HCT116 (cell line): ENCODE measurements around the gene ALB. TPM values are rescaled to one million over a fixed set of nuclear protein-coding genes. Genes with fewer than 3 reads are reported as not detected.

ENCODE experiments used
- ATAC-seq: fragments of 200-7000 bp; cut with Tn5 transposase; 2 replicates; pipeline ENCODE4 v1.9.1; 2020; ENCODE audit warnings: mild to moderate bottlenecking, moderate library complexity
- BruUV-seq: library from RNA; stranded (reverse); fragments of 400-500 nt; replicated peaks from 2 replicates; lab custom pipeline; 2021; lab: Mats Ljungman, UMichigan
- CTCF ChIA-PET: fragments of 300-600 bp; sonication (Branson Sonifier 250); formaldehyde crosslinking; loops from one replicate; lab custom pipeline; 2021; ENCODE audit warnings: antibody characterized with exemption; lab: Charles Lee
- POLR2A ChIA-PET: fragments of 300-600, 350-600 bp; sonication (Branson Sonifier 250); formaldehyde crosslinking; loops from one replicate; lab custom pipeline; 2021; ENCODE audit warnings: antibody characterized with exemption; lab: Charles Lee
- RAD21 ChIA-PET, 2 experiments: fragments of 300-600 bp; sonication (Branson Sonifier 250); formaldehyde crosslinking; loops; one replicate each; lab custom pipeline; 2023; ENCODE audit warnings: low total read pairs in 2 of 2; ENCODE audit not compliant: uncharacterized antibody in 2 of 2, unreplicated experiment in 2 of 2, low non-redundant PET in 1 of 2; lab: Charles Lee
- DNase-seq: peaks from one replicate; pipeline ENCODE4 v3.0.0-alpha.2; 2010; ENCODE audit warnings: low read depth, low spot score
- H2AFZ ChIP-seq: fragments of 200-600 bp; shearing (Covaris generic), sonication (generic); 2 replicates; pipeline ENCODE4 v1.6.1; 2017; ENCODE audit warnings: low read depth, mixed run types, mixed read lengths, antibody characterized with exemption, low read length; ENCODE audit not compliant: poor library complexity, severe bottlenecking
- H3K27ac ChIP-seq: 2 replicates; pipeline ENCODE4 v1.5.1; 2012; ENCODE audit warnings: low read depth, low read length
- H3K27me3 ChIP-seq: fragments of 200-600 bp; sonication (generic); 2 replicates; pipeline ENCODE4 v1.6.1; 2016; ENCODE audit warnings: mixed run types, low read length, mixed read lengths; ENCODE audit not compliant: insufficient read depth
- H3K36me3 ChIP-seq, 2 experiments: fragments of 200-500 bp in 1 of 2; fragments of 200-600 bp in 1 of 2; sonication (Bioruptor generic) in 1 of 2; sonication (generic) in 1 of 2; 2 replicates each; pipeline versions ENCODE4 v1.5.1 to v1.6.1; 2014 to 2016; ENCODE audit warnings: low read length in 2 of 2, inconsistent platforms in 1 of 2, mixed read lengths in 1 of 2, mixed run types in 1 of 2; ENCODE audit not compliant: insufficient read depth in 2 of 2, control insufficient read depth in 1 of 2
- H3K4me1 ChIP-seq, 2 experiments: fragments of 200-600 bp in 1 of 2; sonication (generic) in 1 of 2; 2 replicates each; pipeline versions ENCODE4 v1.5.1 to v1.6.1; 2012 to 2017; ENCODE audit warnings: low read length in 2 of 2, inconsistent platforms in 1 of 2, mild to moderate bottlenecking in 1 of 2, mixed read lengths in 1 of 2, mixed run types in 1 of 2, moderate library complexity in 1 of 2; ENCODE audit not compliant: insufficient read depth in 2 of 2, control insufficient read depth in 1 of 2
- H3K4me2 ChIP-seq: fragments of 200-600 bp; sonication (generic); 2 replicates; pipeline ENCODE4 v1.6.1; 2017; ENCODE audit warnings: mixed run types, low read length, mixed read lengths
- H3K4me3 ChIP-seq, 2 experiments: fragments of 200-600 bp in 1 of 2; sonication (generic) in 1 of 2; replicated peaks in 1 of 2; 2 replicates each; pipeline ENCODE4 v1.5.1; 2011 to 2016; ENCODE audit warnings: low read length in 2 of 2, control low read depth in 1 of 2, low read depth in 1 of 2, mild to moderate bottlenecking in 1 of 2, mixed read lengths in 1 of 2, mixed run types in 1 of 2
- H3K79me2 ChIP-seq: fragments of 200-600 bp; sonication (generic); 2 replicates; pipeline ENCODE4 v1.6.1; 2017; ENCODE audit warnings: mild to moderate bottlenecking, mixed run types, low read length, moderate library complexity, mixed read lengths; ENCODE audit not compliant: insufficient read depth
- H3K9ac ChIP-seq: fragments of 200-600 bp; sonication (generic); 2 replicates; pipeline ENCODE4 v1.6.1; 2016; ENCODE audit warnings: low read length, mixed read lengths
- H3K9me2 ChIP-seq: fragments of 200-600 bp; sonication (generic), shearing (Covaris generic); 2 replicates; pipeline ENCODE4 v1.6.1; 2017; ENCODE audit warnings: mixed run types, mild to moderate bottlenecking, moderate library complexity; ENCODE audit not compliant: insufficient read depth
- H3K9me3 ChIP-seq, 2 experiments: fragments of 200-500 bp in 1 of 2; fragments of 200-600 bp in 1 of 2; sonication (Bioruptor generic) in 1 of 2; sonication (generic) in 1 of 2; 2 replicates each; pipeline ENCODE4 v1.6.1; 2014 to 2017; ENCODE audit warnings: low read length in 2 of 2, mixed read lengths in 2 of 2, inconsistent platforms in 1 of 2, low read depth in 1 of 2, mild to moderate bottlenecking in 1 of 2, mixed run types in 1 of 2, moderate library complexity in 1 of 2; ENCODE audit not compliant: control insufficient read depth in 1 of 2, insufficient read depth in 1 of 2
- H4K20me1 ChIP-seq: fragments of 200-600 bp; sonication (generic), shearing (Covaris generic); 2 replicates; pipeline ENCODE4 v1.6.1; 2017; ENCODE audit warnings: mixed run types, mild to moderate bottlenecking, moderate library complexity; ENCODE audit not compliant: insufficient read depth
- ATF3 ChIP-seq: IDR thresholded peaks from 2 replicates; pipeline ENCODE4 v1.6.1; 2012
- CBX3 ChIP-seq: IDR thresholded peaks from 2 replicates; pipeline ENCODE4 v1.6.1; 2012; ENCODE audit warnings: low read depth
- CTCF ChIP-seq, 3 experiments: fragments of 200-600 bp in 1 of 3; sonication (generic) in 1 of 3; IDR thresholded peaks in 2 of 3; conservative IDR thresholded peaks in 1 of 3; 2 replicates each; pipeline ENCODE4 v1.5.1; 2012 to 2017; ENCODE audit warnings: low read depth in 2 of 3, low read length in 2 of 3, antibody characterized with exemption in 1 of 3, borderline replicate concordance in 1 of 3, control low read depth in 1 of 3, mild to moderate bottlenecking in 1 of 3, mixed read lengths in 1 of 3, mixed run types in 1 of 3, moderate library complexity in 1 of 3; ENCODE audit not compliant: insufficient read depth in 1 of 3
- ELF1 ChIP-seq: IDR thresholded peaks from 2 replicates; pipeline ENCODE4 v1.6.1; 2012; ENCODE audit warnings: low read depth, borderline replicate concordance
- FOSL1 ChIP-seq: IDR thresholded peaks from 2 replicates; pipeline ENCODE4 v1.6.1; 2012; ENCODE audit warnings: low read depth
- POLR2A ChIP-seq: IDR thresholded peaks from 2 replicates; pipeline ENCODE4 v1.7.0; 2011; ENCODE audit warnings: borderline replicate concordance; ENCODE audit not compliant: insufficient read depth, insufficient read length; ENCODE audit errors: extremely low read depth
- POLR2AphosphoS5 ChIP-seq: IDR thresholded peaks from 2 replicates; pipeline ENCODE4 v1.6.1; 2011; ENCODE audit warnings: mild to moderate bottlenecking, low read depth, low read length, moderate library complexity
- SIN3A ChIP-seq: IDR thresholded peaks from 2 replicates; pipeline ENCODE4 v1.6.1; 2012; ENCODE audit warnings: low read depth
- SP1 ChIP-seq: IDR thresholded peaks from 2 replicates; pipeline ENCODE4 v1.6.1; 2012; ENCODE audit warnings: low read depth
- SRF ChIP-seq: IDR thresholded peaks from 2 replicates; pipeline ENCODE4 v1.6.1; 2012; ENCODE audit warnings: low read depth
- intact Hi-C: fragments of 100-400 bp; cut with micrococcal nuclease; formaldehyde crosslinking; loops from 2 replicates; pipeline ENCODE4 v1.10.0; 2022
- total RNA-seq: library from RNA; stranded (reverse); gene quantifications from one replicate; pipeline ENCODE4 v1.2.1, GENCODE V29; 2021; ENCODE audit not compliant: unreplicated experiment
- TF ChIP-seq, protein P1 (sequence below): IDR thresholded peaks from 2 replicates; pipeline ENCODE4 v1.6.1; 2012
- TF ChIP-seq, protein P2 (sequence below): IDR thresholded peaks from 2 replicates; pipeline ENCODE4 v1.6.1; 2011; ENCODE audit warnings: mild to moderate bottlenecking, low read length, moderate library complexity; ENCODE audit not compliant: insufficient replicate concordance; ENCODE audit errors: extremely low read depth

Gene ALB
- total RNA-seq, 1 experiment from 2014 or later: 26.7 TPM

DNA sequence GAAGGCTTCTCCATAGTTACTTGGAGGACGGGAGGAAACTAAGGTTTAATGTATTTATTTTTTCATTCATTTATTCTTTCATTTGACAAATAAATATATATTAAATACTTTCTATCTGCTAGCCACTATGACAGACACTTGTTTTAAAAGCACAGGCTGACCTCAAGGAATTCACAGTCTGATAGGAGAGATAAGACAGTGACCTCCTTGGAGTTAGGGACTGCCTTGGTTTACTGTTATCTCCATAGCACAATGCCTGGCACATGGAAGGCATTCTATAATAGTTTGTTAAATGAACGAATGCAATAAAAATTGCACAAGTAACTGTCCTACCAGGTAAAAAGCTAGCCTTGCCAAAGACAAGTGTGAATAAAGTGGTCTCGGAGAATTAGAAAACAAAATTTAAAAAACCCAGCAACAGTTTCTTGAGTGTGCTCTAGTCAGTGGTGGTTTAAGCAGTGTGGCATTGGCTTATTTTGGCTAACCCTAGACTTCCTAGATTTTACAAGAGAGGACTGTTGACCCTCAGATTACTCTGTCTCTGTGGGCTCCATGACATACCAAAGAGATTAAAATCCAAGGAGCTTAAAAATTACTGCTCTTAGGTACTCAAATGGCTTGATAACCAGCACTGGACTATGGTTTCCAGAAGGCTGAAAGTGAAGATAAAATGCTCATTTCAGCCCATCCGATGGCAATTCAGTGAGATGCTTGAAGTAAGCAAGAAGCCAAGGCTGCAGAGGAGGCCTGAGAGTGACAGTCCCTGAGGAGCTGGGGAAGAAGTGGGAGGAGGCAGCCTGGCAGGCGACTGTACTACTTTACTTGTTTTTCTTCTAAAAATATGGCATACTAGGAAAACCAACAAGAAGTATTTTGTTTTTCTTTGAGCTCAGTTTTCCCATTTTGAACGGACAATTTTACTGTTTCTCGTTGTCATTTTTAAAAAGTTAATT lies 41.6 kb downstream of the ALB start:
- BruUV-seq: no TSS peak
- CTCF ChIA-PET: interaction anchor here (0.6 to 4.8 kb wide), 19 partner anchors 8 to 407 kb away, joined by 3 to 62 read pairs (median 5); partner anchors contain the start of gene ANKRD17
- H3K79me2 ChIP-seq: no peaks in the 10 kb centered on the region
- no peaks in the 10 kb centered on the region for H3K9me3 ChIP-seq
- no peaks in the 10 kb centered on the region for H3K4me1 ChIP-seq
- no peak overlapping the region for H2AFZ ChIP-seq
- no peak for TF ChIP-seq SIN3A
- TF ChIP-seq ELF1: no peak
- no peak for TF ChIP-seq ATF3
- no peak for TF ChIP-seq POLR2AphosphoS5
- no peak for TF ChIP-seq FOSL1
- TF ChIP-seq SP1: no peak
- no peak for TF ChIP-seq CBX3
- TF ChIP-seq, protein P1, sequence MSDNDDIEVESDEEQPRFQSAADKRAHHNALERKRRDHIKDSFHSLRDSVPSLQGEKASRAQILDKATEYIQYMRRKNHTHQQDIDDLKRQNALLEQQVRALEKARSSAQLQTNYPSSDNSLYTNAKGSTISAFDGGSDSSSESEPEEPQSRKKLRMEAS: no peak
- TF ChIP-seq, protein P2, sequence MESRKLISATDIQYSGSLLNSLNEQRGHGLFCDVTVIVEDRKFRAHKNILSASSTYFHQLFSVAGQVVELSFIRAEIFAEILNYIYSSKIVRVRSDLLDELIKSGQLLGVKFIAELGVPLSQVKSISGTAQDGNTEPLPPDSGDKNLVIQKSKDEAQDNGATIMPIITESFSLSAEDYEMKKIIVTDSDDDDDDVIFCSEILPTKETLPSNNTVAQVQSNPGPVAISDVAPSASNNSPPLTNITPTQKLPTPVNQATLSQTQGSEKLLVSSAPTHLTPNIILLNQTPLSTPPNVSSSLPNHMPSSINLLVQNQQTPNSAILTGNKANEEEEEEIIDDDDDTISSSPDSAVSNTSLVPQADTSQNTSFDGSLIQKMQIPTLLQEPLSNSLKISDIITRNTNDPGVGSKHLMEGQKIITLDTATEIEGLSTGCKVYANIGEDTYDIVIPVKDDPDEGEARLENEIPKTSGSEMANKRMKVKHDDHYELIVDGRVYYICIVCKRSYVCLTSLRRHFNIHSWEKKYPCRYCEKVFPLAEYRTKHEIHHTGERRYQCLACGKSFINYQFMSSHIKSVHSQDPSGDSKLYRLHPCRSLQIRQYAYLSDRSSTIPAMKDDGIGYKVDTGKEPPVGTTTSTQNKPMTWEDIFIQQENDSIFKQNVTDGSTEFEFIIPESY: no peak
- TF ChIP-seq SRF: no peak
- no peak for TF ChIP-seq POLR2A
- TF ChIP-seq CTCF (IDR thresholded peaks at IDR 0.05 in 2 of 3, conservative IDR thresholded peaks at IDR 0.05 in 1 of 3; ENCODE audit: borderline replicate concordance in 1 of 3, insufficient read depth in 1 of 3, low read depth in 2 of 3, low read length in 2 of 3): no peak
- TF ChIP-seq, all 23 proteins: peak for 0
- no peak overlapping the region for H3K4me3 ChIP-seq
- intact Hi-C loops: loop anchor here (1.0 to 10.0 kb wide), 2 partner anchors 105 to 131 kb away; no protein-coding TSS in a partner anchor
- H3K9ac ChIP-seq: no peak overlapping the region
- H3K36me3 ChIP-seq: no peaks in the 10 kb centered on the region
- no peaks in the 10 kb centered on the region for H3K27me3 ChIP-seq
- H3K9me2 ChIP-seq: no peaks in the 10 kb centered on the region
- no peak overlapping the region for H3K4me2 ChIP-seq
- no peak for ATAC-seq
- POLR2A ChIA-PET: interaction anchor here (1.1 kb wide), 1 partner anchor 187 kb away, joined by 4 read pairs; the partner anchor contains the start of gene ANKRD17
- H3K27ac ChIP-seq: no peak overlapping the region
- H4K20me1 ChIP-seq: no peaks in the 10 kb centered on the region
- DNase-seq: no peak
- RAD21 ChIA-PET: interaction anchor here (0.6 to 1.2 kb wide), 3 partner anchors 104 to 116 kb away, joined by 3 to 6 read pairs (median 3); no protein-coding TSS in a partner anchor
